A549 (cell line): ENCODE measurements around the gene C19orf81.

Experiments
- CTCF ChIP-seq: fragments of >200 bp; sonication (Bioruptor Twin); formaldehyde crosslinking; IDR thresholded peaks from 3 replicates; pipeline ENCODE4 v1.5.1; 2016
- MAX ChIP-seq: IDR thresholded peaks from 2 replicates; pipeline ENCODE4 v1.6.1; 2012
- POLR2A ChIP-seq: IDR thresholded peaks from 2 replicates; pipeline ENCODE4 v1.6.1; 2012; ENCODE audit warnings: mild to moderate bottlenecking, low read length
- RCOR1 ChIP-seq: fragments of 150-350 bp; IDR thresholded peaks from 2 replicates; pipeline ENCODE4 v1.6.1; 2014; ENCODE audit warnings: antibody characterized with exemption, low read length, low read depth
- ZFP36 ChIP-seq: fragments of 450-650 bp; IDR thresholded peaks from 2 replicates; pipeline ENCODE4 v1.6.1; 2014; ENCODE audit warnings: borderline replicate concordance; ENCODE audit not compliant: partially characterized antibody

GRCh38 chr19:50639121-50640112 is 9.8 kb upstream of the C19orf81 start, which contains the start of gene SYT3:
- TF ChIP-seq MAX (peak; percentile 43; the same call in 1 of the 2 replicates), POLR2A (no peak), ZFP36 (no peak), CTCF (no peak), RCOR1 (no peak)
